ENCODE data around the gene CLCC1.

CLCC1 gene

GRCh38 chr1:108916788-108917187 is 46.5 kb downstream of the CLCC1 start:
- Histone ChIP-seq H3K27me3 (ENCODE audit: insufficient read depth, insufficient read length) (no peaks in the 10 kb centered on the region), H3K9ac (ENCODE audit: insufficient read length, low read depth) (no peak overlapping the region), H3K36me3 (ENCODE audit: insufficient read depth, insufficient read length, low read length) (no peaks in the 10 kb centered on the region), H3K9me3 (ENCODE audit: insufficient read depth, low read length) (no peaks in the 10 kb centered on the region), H3K4me1 (ENCODE audit: insufficient read depth, insufficient read length) (no peaks in the 10 kb centered on the region), H3K4me3 (ENCODE audit: insufficient read length, low read depth) (no peak overlapping the region)
- DNase-seq (ENCODE audit: low read depth, low spot score): no peak
- TF ChIP-seq ZNF274 (IDR thresholded peaks at IDR 0.05; ENCODE audit: low read depth, low read length) (no peak), YY1 (IDR thresholded peaks at IDR 0.05; ENCODE audit: insufficient read depth, insufficient read length) (no peak), SUZ12 (IDR thresholded peaks at IDR 0.05; ENCODE audit: extremely low read depth, insufficient read depth, insufficient read length) (no peak)

All from NT2/D1 (cell line).